ENCODE results near the gene RFX2.
A peak's percentile ranks its signal among the peaks of the same experiment; 100 is the strongest.
"Not testable (repeated sequence)": the region's sequence is repeated elsewhere in the genome, so short reads cannot be mapped to it uniquely, and the experiment has no call there.

RFX2 gene

DNA sequence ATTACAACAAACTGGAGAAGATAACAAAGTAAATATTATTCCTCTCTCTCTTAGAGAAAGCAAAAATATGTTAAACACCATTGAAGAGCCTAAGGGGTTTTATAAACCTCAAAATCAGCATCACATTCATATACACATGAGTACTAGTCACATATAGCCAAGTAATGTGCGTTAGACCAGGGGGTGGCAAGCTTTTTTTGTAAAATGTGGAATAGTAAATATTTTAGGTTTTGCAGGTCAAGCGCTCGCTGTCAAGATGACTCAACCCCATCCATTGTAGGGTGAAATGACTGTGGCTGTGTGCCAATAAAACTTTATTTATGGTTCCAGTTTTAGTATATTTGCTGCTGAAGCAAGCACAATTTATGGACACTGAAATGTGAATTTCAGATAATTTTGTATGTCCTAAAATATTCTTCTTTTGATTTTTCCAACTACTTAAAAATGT, 21.7 kb downstream of the RFX2 start:
- TF ChIP-seq TAF1 (IDR thresholded peaks at IDR 0.05; ENCODE audit: borderline replicate concordance, low read depth, low read length) (no peak), POLR2A (IDR thresholded peaks at IDR 0.05; ENCODE audit: low read depth, low read length) (no peak), POLR2AphosphoS5 (IDR thresholded peaks at IDR 0.05; ENCODE audit: low read depth, low read length) (no peak)
- FAIRE-seq (no peak), DNase-seq (ENCODE audit: insufficient read length) (no peak)

DNA sequence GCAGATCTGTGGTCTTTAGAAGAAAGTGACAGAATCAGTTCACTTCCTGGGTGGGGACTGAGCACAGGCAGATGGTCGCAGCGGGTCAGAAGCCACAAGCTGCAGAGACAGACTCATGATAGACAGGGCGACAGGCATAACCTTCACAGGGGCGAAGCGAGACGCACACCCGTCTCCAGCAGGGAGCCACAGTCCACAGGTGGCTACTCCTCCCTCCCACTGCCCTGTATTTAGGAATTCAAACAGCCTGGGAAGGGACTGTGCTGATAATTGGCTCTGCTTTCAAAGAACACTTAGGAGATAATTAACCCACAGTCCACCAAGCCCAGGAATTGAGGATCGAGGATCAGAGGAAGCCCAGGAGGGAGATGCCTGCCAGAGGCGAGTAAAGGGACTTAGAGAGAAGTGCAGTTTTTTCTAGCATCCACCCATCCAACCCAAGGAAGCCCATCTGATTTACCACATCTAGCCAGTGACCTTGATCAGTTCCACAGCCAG, 23.2 kb downstream of the RFX2 start:
- DNase-seq (ENCODE audit: insufficient read length) (no peak), FAIRE-seq (peak; percentile 85)
- no peak for TF ChIP-seq POLR2AphosphoS5 (IDR thresholded peaks at IDR 0.05; ENCODE audit: low read depth, low read length)
- no peak for TF ChIP-seq TAF1 (IDR thresholded peaks at IDR 0.05; ENCODE audit: borderline replicate concordance, low read depth, low read length)
- peak; percentile 51; the same call in 1 of the 2 replicates for TF ChIP-seq POLR2A (IDR thresholded peaks at IDR 0.05; ENCODE audit: low read depth, low read length)

DNA sequence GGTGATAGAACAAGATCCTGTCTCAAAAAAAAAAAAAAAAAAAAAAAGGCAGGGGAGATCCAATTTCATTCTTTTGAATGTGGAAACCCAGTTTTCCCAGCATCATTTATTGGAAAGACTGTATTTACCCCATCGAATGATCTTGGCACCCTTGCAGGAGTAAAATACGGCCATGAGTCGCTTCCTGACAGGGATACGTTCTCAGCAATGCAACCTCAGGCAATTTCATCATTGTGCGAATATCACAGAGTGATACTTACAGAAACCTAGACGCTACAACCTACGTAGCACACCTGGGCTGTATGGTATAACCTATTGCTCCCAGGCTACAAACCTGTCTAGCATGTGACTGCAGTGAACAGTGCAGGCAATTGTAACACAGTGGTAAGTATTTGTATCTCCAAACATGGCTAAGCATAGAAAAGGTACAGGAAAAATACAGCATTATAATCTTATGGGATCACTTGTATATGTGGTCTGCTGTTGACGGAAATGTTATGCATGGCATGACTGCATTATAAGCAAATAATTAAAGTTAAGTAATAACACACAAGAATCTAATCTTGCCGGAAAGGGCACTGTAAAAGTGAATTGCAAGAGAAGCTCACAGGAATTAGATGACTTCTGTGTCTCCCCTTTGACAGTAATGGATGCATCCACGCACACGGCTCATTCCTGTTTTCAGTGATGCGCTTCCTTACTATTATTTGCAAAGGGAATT, 24.1 kb downstream of the RFX2 start:
- no peak for DNase-seq (ENCODE audit: insufficient read length)
- peak; percentile 27 for FAIRE-seq
- TF ChIP-seq TAF1 (IDR thresholded peaks at IDR 0.05; ENCODE audit: borderline replicate concordance, low read depth, low read length) (no peak), POLR2A (IDR thresholded peaks at IDR 0.05; ENCODE audit: low read depth, low read length) (no peak), POLR2AphosphoS5 (IDR thresholded peaks at IDR 0.05; ENCODE audit: low read depth, low read length) (no peak)

DNA sequence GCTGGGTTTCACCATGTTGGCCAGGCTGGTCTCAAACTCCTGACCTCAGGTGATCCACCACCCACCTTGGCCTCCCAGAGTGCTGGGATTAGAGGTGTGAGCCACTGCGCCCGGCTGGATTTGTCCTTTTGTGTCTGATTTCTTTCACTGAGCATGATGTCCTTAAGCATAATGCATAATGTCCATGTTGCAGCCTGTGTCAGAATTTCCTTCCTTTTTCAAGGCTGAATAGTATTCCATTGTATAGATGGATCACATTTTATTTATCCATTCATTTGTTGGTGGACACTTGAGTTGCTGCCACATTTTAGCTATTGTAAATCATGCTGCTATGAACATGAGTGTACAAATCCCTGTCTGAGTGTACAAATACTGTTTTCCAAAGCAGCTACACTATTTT, 25.5 kb downstream of the RFX2 start:
- no peak for FAIRE-seq
- DNase-seq (ENCODE audit: insufficient read length) = no peak
- no peak for TF ChIP-seq POLR2AphosphoS5 (IDR thresholded peaks at IDR 0.05; ENCODE audit: low read depth, low read length)
- no peak for TF ChIP-seq TAF1 (IDR thresholded peaks at IDR 0.05; ENCODE audit: borderline replicate concordance, low read depth, low read length)

DNA sequence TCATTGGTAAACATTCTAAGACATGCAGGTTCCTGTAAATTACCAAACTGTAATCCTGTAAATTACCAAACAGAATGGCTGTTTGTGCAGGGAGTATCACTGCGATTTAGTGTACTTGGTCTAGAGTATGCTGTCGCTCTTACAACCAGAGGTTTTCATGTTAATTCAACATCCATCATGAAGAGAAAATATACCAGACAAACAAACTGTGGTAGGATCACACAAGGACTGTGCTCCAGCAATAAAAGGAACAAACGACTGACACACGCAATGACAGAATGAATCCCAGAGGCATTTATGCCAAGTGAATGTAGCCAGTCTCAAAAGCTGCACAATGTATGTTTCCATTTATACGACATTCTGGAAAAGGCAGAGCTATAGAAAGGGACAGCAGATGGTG, 31.2 kb downstream of the RFX2 start:
- TF ChIP-seq TAF1 (IDR thresholded peaks at IDR 0.05; ENCODE audit: borderline replicate concordance, low read depth, low read length) (no peak), POLR2A (IDR thresholded peaks at IDR 0.05; ENCODE audit: low read depth, low read length) (no peak), POLR2AphosphoS5 (IDR thresholded peaks at IDR 0.05; ENCODE audit: low read depth, low read length) (no peak)
- DNase-seq (ENCODE audit: insufficient read length) (no peak), FAIRE-seq (no peak)

DNA sequence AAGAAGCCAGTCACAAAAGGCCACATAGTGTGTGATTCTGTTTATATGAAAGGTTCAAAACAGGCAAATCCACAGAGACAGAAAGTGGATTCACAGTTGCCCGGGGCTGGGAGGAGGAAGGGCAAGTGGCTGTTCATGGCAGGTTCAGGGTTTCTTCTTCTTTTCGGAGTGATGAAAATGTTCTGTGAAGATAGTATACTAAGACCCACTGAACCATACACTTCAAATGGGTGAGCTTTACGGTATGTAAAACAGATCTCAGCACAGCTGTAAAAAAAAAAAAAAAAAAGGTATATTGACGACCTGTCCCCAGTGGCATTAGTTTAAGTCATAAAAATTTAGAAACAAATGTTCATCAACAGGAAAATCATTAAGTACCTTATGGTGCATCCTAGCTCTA, 32.2 kb downstream of the RFX2 start:
- FAIRE-seq (no peak), DNase-seq (ENCODE audit: insufficient read length) (no peak)
- TF ChIP-seq POLR2A (IDR thresholded peaks at IDR 0.05; ENCODE audit: low read depth, low read length) (no peak), TAF1 (IDR thresholded peaks at IDR 0.05; ENCODE audit: borderline replicate concordance, low read depth, low read length) (no peak), POLR2AphosphoS5 (IDR thresholded peaks at IDR 0.05; ENCODE audit: low read depth, low read length) (no peak)

DNA sequence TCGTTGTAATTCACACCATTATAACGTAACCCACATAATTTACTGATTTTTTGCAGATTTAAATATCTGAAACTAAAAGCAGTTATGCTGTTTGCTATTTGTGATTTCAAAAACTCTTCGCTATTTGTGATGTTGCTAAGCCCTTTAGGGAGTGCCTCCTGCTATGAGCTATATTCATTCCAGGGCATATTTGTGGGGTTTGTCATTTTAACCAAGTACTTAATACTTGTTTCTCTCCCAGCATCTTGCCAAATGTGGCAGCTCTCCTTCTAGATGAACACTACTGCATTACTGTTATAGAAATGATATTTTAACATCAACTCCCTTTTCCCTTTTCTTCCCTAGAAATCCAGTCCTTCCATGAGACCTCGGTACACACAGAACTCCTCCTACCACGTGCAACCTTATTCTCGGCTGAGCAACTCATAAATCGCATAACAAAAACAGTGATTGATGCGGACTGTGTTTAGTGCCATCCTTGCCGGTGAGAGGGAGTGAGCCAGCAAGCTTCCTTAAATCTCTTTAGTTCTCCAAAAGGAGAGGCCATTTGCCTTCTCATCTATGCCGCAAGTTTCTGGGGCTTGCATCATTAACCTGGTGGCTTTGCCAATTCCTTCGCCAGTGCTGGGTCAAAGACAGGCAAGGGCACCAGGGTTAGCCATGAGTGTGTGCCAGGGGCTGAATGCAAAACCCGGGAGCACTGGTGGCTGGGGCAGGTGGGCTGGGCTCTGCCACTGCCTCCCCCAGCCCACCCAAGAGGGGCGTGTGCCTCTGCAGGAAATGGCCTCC, 33.4 kb downstream of the RFX2 start:
- TF ChIP-seq POLR2AphosphoS5 (IDR thresholded peaks at IDR 0.05; ENCODE audit: low read depth, low read length) (no peak), TAF1 (IDR thresholded peaks at IDR 0.05; ENCODE audit: borderline replicate concordance, low read depth, low read length) (no peak), POLR2A (IDR thresholded peaks at IDR 0.05; ENCODE audit: low read depth, low read length) (no peak)
- FAIRE-seq (no peak), DNase-seq (ENCODE audit: insufficient read length) (no peak)

DNA sequence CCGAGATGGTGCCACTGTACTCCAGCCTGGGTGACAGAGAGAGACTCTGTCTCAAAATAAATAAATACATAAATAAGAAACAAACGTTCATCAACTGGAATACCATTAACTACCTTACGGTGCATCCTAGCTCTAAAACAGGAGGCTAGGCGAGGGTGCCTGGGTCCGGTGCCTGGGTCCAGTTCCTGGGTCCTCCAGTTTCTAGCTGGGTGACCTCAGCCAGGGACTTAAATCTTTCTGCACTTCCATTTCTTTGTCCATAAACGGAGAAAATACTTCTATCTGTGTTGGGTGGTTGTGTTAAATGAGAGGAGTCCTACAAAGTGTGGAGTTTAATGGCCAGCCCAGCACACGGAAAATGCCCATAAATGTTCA, 34.0 kb downstream of the RFX2 start:
- no peak for DNase-seq (ENCODE audit: insufficient read length)
- TF ChIP-seq POLR2AphosphoS5 (IDR thresholded peaks at IDR 0.05; ENCODE audit: low read depth, low read length) = no peak
- no peak for TF ChIP-seq POLR2A (IDR thresholded peaks at IDR 0.05; ENCODE audit: low read depth, low read length)
- no peak for TF ChIP-seq TAF1 (IDR thresholded peaks at IDR 0.05; ENCODE audit: borderline replicate concordance, low read depth, low read length)
- no peak for FAIRE-seq

DNA sequence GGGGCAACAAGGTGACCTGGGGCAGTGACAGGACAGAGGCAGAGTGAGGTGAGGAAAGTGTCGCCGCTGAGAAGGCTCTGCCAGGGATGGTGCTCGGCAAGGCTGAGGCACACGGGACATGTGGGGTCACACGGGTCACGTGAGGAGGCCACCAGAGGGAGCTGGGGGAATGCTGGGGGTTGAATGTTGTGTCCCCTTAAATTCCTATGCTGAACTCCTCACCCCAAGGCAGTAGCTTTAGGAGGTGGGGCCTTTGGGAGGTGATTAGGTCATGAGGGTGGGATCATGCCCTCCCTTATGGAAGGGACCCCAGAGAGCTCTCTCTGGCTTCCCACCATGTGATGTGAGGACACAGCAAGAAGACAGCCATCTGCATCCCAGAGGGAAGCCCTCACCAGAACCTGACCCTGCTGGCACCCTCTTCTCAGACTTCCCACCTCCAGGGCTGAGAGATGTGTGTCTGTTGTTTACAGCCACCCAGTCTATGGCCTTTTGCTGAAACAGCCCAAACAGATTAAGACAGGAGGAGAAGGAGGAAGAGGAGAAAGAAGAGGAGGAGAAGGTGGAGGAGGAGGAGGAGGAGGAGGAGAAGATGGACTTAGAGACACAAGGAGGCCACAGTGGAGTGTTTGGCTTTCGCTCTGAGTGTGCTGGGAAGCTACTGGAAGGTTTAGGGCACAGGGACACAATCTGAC, 35.4 kb downstream of the RFX2 start:
- DNase-seq (ENCODE audit: insufficient read length) = no peak
- no peak for TF ChIP-seq TAF1 (IDR thresholded peaks at IDR 0.05; ENCODE audit: borderline replicate concordance, low read depth, low read length)
- peak; percentile 5 for FAIRE-seq

DNA sequence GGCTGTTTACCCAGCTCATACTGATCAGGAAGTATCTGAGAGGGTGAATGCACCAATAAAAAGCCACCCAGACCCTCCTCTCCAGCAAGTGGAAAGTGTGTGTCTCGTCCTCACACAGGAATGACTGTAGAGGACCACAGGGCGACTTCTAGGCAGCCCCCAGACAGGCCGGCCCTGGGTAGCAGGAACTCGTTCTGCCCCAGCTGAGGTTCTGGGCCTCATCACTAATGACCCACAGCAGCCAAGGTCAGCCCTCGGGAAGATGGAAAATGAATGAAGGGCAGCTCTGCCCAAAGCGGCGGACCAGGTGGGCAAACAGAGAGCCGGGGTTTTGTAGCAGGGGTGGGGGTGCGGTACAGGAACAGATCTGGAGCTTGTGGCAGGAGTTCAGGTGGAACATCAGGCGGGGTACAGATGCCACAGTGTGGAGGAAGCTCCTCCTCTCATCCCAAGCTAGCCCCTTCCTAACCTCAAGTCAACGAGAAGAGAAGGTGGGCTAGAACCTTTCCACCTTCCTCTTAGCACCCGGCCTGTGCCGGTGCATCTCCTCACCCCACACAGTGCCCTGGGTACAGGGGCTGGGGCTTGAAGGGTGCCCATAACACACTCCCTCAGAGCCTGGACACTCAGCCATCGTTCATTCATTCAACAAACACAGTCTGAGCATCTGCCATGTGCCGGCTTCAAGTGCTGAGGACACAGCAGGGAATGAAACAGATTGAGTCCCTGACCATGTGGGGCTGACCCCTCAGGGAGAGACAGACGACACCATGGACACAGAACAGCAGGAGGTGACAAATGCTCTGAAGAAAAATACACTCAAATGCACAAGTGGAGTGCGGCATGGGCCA, 36.2 kb downstream of the RFX2 start:
- TF ChIP-seq TAF1 (IDR thresholded peaks at IDR 0.05; ENCODE audit: borderline replicate concordance, low read depth, low read length) = no peak
- no peak for TF ChIP-seq POLR2A (IDR thresholded peaks at IDR 0.05; ENCODE audit: low read depth, low read length)
- no peak for DNase-seq (ENCODE audit: insufficient read length)
- FAIRE-seq = no peak

DNA sequence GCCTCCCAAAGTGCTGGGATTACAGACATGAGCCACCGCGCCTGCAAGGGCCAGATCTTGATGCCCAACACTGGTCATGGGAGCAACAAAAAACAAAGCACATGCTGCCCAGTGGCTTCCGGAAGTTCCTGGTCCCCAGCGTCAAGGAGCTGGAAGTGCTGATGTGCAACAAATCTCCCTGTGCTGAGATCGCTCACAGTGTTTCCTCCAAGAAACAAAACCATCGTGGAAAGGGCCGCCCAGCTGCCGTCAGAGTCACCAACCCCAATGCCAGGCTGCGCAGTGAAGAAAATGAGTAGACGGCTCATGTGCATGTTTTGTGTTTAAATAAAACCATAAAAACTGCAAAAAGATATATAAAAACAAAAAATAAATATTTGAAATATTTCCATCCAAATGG, 37.1 kb downstream of the RFX2 start:
- not testable (repeated sequence) for FAIRE-seq

More for the DNA sequence above, 37.1 kb downstream of the RFX2 start:
- DNase-seq (ENCODE audit: insufficient read length) = not testable (repeated sequence)
